Activated CD4-positive, alpha-beta T cell treated with anti-CD3 and anti-CD28 coated beads, Interleukin-2, amount 10 ng/mL, durations not matched to agents 24 days and 14 days (primary cell): ENCODE measurements around the gene OSER1. TPM values are rescaled to one million over a fixed set of nuclear protein-coding genes. Genes with fewer than 3 reads are reported as not detected.

ENCODE experiments used
- total RNA-seq: library from RNA; stranded (reverse); gene quantifications from 2 replicates; pipeline ENCODE4 v1.2.3, GENCODE V29; 2022

The OSER1 gene
- total RNA-seq, 1 donor from 2014 or later = 22.7 TPM

Other genes with a start within 250 kb of the OSER1 start
- gene JPH2, start 23.6 kb downstream of the OSER1 start, total RNA-seq = 0.05 TPM in 1 of 2 replicates, not detected in the other
- not detected in 2 replicates for gene GDAP1L1, start 36.5 kb upstream of the OSER1 start, total RNA-seq
- 2.0 and 2.8 TPM in 2 replicates for gene FITM2, start 100.4 kb upstream of the OSER1 start, total RNA-seq
- gene R3HDML, start 126.3 kb upstream of the OSER1 start, total RNA-seq = not detected in 2 replicates
- not detected in 2 replicates for gene HNF4A, start 144.9 kb upstream of the OSER1 start, total RNA-seq